Neural progenitor cell (in vitro differentiated cells): Measurements from ENCODE around the gene GLS.

Experiments used
- CTCF ChIP-seq: fragments of 200-600 bp; sonication (generic); IDR thresholded peaks from 2 replicates; pipeline ENCODE4 v1.5.1; 2017; ENCODE audit warnings: antibody characterized with exemption, mild to moderate bottlenecking
- EZH2 ChIP-seq: fragments of 200-600 bp; sonication (generic); IDR thresholded peaks from 2 replicates; pipeline ENCODE4 v1.6.1; 2017; ENCODE audit warnings: antibody characterized with exemption, mild to moderate bottlenecking, moderate library complexity
- EZH2phosphoT487 ChIP-seq: fragments of 200-600 bp; sonication (generic); IDR thresholded peaks from 2 replicates; pipeline ENCODE4 v1.6.1; 2017; ENCODE audit warnings: antibody characterized with exemption

GRCh38 chr2:191009541-191010374 is 129.1 kb downstream of the GLS start:
- TF ChIP-seq CTCF, result no peak
- TF ChIP-seq EZH2phosphoT487, result no peak
- TF ChIP-seq EZH2, result no peak
